GM10266 (cell line): Measurements from ENCODE around the gene EIF3L.

Experiments
- DNase-seq: peaks from one replicate; pipeline ENCODE4 v3.0.0; 2012; ENCODE audit errors: extremely low spot score
- TF ChIP-seq, protein P1 (sequence below): IDR thresholded peaks from 2 replicates; pipeline ENCODE4 v1.5.1; 2012; ENCODE audit warnings: mild to moderate bottlenecking, low read depth; ENCODE audit not compliant: control insufficient read depth, insufficient read depth; ENCODE audit errors: missing control alignments

Gene EIF3L

DNA sequence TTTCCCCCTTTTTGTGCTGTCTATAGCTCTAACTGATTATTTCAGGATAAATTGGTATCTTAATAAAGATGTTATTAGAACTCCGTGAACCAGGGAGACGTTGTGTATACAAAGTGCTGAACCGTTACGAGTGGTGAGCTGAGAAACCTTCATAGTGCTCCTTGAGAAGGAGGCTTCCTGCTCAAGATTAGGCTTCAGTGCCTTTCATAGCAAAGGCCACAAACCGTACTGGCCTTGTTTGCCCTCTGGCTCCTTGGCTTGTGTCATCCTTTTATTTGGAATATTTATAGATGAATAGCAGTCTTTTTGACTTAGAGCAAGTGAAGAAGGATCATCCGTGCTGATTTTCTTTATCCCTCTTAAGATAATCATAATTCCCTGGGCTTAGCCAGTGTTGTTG lies 16.3 kb downstream of the EIF3L start:
- TF ChIP-seq, protein P1, sequence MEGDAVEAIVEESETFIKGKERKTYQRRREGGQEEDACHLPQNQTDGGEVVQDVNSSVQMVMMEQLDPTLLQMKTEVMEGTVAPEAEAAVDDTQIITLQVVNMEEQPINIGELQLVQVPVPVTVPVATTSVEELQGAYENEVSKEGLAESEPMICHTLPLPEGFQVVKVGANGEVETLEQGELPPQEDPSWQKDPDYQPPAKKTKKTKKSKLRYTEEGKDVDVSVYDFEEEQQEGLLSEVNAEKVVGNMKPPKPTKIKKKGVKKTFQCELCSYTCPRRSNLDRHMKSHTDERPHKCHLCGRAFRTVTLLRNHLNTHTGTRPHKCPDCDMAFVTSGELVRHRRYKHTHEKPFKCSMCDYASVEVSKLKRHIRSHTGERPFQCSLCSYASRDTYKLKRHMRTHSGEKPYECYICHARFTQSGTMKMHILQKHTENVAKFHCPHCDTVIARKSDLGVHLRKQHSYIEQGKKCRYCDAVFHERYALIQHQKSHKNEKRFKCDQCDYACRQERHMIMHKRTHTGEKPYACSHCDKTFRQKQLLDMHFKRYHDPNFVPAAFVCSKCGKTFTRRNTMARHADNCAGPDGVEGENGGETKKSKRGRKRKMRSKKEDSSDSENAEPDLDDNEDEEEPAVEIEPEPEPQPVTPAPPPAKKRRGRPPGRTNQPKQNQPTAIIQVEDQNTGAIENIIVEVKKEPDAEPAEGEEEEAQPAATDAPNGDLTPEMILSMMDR = no peak
- DNase-seq = no peak

DNA sequence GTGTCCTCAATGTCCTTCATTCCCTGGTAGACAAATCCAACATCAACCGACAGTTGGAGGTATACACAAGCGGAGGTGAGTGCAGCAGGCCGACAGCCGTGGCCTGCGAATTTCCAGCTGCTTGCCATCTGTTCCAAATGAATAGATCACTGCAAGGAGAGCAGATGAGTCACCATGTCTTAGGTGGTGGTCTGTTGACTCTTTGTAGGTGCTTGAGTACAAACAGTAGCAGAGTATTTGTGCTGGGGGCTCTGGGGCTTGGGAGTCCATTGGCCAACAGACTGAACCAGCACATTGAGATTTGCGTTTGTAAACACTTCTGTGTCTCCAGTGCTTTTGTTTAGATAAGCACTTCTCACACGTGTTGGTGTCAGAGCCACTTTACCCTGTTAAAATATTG lies 21.1 kb downstream of the EIF3L start:
- DNase-seq = no peak
- TF ChIP-seq, protein P1 = no peak

DNA sequence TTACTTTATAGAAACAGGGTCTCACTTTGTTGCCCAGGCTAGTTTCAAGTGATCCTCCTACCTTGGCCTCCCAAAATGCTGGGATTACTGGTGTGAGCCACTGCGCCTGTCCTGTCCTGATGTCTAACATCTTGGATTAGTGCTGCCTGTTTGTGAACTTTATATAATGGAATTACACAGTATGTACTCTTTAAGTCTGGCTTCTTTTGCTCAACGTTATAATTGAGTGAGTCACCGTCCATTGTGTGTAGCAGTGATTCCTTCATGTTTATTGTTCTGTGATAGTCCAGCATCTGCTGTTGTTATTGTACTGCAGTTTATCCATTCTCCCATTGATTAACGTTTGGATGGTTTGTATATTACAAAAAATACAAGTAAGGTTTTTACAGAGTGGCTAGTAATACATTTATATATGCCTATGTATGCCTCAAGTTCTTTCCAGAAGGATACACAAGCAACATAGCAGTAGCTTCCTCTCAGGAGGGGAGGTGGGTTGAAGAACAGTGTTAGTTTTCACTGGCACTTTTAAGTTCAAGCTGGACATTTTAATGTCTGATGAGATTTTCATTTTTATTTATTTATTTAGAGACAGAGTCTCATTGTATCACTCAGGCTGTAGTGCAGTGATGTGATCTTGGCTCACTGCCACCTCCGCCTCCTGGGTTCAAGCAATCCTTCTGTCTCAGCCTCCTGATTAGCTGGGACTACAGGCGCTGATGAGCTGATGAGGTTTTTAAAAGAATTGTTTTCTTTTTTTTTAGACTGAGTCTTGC lies 31.6 kb downstream of the EIF3L start:
- no peak for DNase-seq
- TF ChIP-seq, protein P1 = no peak

DNA sequence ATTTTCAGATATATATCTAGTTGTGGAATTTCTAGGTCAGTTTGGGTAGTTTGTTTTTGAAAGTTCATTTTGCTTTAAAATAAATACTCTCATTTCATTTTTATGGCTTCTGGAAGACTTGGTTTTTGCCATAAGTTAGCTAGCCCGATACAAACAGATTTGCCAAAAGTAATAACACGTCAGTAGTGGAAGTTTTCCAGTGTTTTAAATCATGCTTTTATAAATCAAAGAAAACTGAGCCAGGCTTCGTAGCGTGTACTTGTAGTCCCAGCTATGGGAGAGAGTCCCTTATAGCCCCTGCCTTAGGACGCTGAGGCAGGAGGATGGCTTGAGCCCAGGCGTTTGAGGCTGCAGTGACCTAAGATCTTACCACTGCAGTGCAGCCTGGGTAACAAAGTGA lies 35.2 kb downstream of the EIF3L start:
- no peak for DNase-seq
- TF ChIP-seq, protein P1 = no peak

DNA sequence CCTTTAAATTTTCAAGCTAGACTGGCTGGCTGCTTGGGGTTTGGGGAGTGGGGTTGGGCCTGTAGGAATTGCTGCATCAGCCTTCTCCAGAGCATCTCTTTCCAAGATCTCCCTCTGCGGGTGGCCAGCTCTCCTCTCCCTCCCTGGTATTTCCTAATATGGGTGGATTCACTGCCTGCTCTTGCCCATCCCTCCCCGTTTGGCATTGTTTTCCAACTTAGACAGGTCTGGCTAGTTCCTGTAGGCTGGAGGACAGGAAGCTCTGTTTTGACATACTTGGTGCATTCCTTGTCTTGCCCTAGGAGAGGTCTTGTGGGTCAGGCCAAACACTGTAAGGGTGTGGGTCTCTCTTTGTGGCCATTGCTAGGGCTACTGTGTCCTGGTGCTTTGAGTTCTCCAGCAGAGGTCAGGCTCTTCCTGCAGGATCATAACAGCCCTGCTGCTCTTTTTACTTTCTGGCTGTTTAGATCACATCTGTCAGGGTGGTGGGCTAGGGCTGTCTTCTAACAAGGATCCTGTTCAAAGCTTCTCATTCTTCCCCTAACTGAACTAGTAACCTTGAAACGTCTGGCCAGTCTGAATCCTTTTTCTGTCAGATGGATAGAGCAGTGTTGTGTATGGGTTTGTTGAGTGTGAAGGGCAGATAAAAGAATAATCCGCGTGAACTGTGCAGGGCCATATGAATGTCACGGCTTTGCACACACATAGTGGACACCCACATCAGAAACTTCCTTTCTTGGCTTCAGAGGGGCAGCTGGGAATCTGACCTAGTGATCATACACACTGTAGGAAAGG lies 38.6 kb downstream of the EIF3L start:
- DNase-seq = no peak

DNA sequence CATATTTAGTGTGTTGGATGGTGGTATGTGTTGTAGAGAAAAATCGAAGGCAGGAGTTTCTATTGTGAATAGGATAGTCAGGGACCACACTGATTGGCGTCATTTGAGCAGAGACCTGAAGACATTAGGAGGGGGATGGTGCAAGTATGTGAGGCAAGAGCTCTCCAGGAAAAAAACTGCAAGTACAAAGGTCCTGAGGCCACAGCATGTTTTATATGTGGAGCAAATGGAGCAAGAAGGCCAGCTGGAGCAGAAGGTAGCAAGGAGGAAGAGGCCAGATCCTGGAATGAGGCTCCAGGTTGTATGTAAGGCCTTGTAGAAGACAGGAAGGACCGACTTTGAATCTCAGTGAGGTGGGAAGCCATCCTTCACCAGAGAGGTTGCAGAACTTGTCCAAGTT lies 42.7 kb downstream of the EIF3L start:
- peak; percentile 4 for DNase-seq
- TF ChIP-seq, protein P1 = no peak

More for the DNA sequence above, 38.6 kb downstream of the EIF3L start:
- TF ChIP-seq, protein P1 = peak; percentile 19
